Measurements from ENCODE around the gene MYOT. TPM values are rescaled to one million over a fixed set of nuclear protein-coding genes. Genes with fewer than 3 reads are reported as not detected.

Gene MYOT
- total RNA-seq, 1 experiment from 2014 or later, result not detected

DNA sequence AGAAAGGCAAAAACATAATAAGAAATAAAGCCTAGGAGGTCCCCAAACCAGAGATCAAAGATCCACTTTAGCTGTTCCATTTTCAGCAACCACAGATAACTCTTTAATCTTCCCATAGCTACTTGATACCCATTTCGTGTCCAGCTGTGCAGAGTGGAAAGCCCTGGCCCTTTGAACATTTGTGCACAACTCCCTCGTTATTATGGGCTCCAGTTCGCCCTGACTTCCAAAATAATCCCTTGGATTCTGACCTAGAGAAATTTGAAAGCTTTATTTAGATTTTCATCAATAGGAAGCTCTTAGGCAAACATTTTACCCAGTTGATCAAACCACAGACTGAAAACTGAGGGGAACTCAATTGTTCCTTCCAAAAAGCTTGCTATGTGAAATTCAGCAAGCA lies 4.8 kb downstream of the MYOT start:
- no peaks in the 10 kb centered on the region for H3K79me1 ChIP-seq (ENCODE audit: insufficient read depth, low read depth, low read length, poor library complexity, severe bottlenecking)
- H2BK20ac ChIP-seq (ENCODE audit: low read depth, low read length, poor library complexity, severe bottlenecking), result no peak overlapping the region
- no peak overlapping the region for H3T11ph ChIP-seq (ENCODE audit: low read length)
- no peak overlapping the region for H3K14ac ChIP-seq (ENCODE audit: insufficient read depth, low read length)
- no peak overlapping the region for H3K23ac ChIP-seq (ENCODE audit: insufficient read length, low read depth, low read length)
- H3K27ac Mint-ChIP-seq, result no peak overlapping the region
- no peaks in the 10 kb centered on the region for H3K9me3 ChIP-seq (ENCODE audit: control insufficient read depth, low read depth, low read length)
- H3K27ac ChIP-seq (ENCODE audit: insufficient read length, low read depth, low read length), result no peak overlapping the region
- H2BK12ac ChIP-seq (ENCODE audit: insufficient read length, low read depth, low read length), result no peak overlapping the region
- no peak overlapping the region for H4K8ac ChIP-seq (replicated peaks; ENCODE audit: insufficient read length, low read depth, low read length)
- H2AFZ ChIP-seq (ENCODE audit: low read length), result no peak overlapping the region
- WGBS (ENCODE audit: extremely low coverage, insufficient read length, low lambda C conversion rate), result no CpG with 5 or more reads among the region's 3 CpGs
- peaks cover 0 to 3% of the 10 kb centered on the region in 2 experiments; a peak in 1 of 4 replicates for H3K4me1 Mint-ChIP-seq
- no peak overlapping the region for H2BK15ac ChIP-seq (ENCODE audit: low read depth, low read length)
- H2BK120ac ChIP-seq (ENCODE audit: low read depth, low read length, poor library complexity, severe bottlenecking), result no peak overlapping the region
- H3K18ac ChIP-seq (ENCODE audit: insufficient read length, low read depth, low read length), result no peak overlapping the region
- no peak overlapping the region for H2AK5ac ChIP-seq (ENCODE audit: insufficient read length, low read length)
- no peaks in the 10 kb centered on the region for H3K9me3 Mint-ChIP-seq
- H4K91ac ChIP-seq (ENCODE audit: insufficient read length, low read depth, low read length), result no peak overlapping the region
- no peaks in the 10 kb centered on the region for H3K27me3 ChIP-seq (ENCODE audit: insufficient read depth, low read length)
- DNase-seq, result no peak
- no peak overlapping the region for H3K4ac ChIP-seq (ENCODE audit: low read depth, low read length)
- H4K20me1 ChIP-seq (ENCODE audit: control insufficient read depth, insufficient read depth, insufficient read length), result no peaks in the 10 kb centered on the region
- no peak overlapping the region for H4K5ac ChIP-seq (ENCODE audit: insufficient read length, low read depth, low read length)
- no peaks in the 10 kb centered on the region for H3K23me2 ChIP-seq (ENCODE audit: insufficient read length, low read depth, low read length, poor library complexity, severe bottlenecking)
- TF ChIP-seq, protein P1, sequence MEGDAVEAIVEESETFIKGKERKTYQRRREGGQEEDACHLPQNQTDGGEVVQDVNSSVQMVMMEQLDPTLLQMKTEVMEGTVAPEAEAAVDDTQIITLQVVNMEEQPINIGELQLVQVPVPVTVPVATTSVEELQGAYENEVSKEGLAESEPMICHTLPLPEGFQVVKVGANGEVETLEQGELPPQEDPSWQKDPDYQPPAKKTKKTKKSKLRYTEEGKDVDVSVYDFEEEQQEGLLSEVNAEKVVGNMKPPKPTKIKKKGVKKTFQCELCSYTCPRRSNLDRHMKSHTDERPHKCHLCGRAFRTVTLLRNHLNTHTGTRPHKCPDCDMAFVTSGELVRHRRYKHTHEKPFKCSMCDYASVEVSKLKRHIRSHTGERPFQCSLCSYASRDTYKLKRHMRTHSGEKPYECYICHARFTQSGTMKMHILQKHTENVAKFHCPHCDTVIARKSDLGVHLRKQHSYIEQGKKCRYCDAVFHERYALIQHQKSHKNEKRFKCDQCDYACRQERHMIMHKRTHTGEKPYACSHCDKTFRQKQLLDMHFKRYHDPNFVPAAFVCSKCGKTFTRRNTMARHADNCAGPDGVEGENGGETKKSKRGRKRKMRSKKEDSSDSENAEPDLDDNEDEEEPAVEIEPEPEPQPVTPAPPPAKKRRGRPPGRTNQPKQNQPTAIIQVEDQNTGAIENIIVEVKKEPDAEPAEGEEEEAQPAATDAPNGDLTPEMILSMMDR (conservative IDR thresholded peaks at IDR 0.05), result no peak
- no peak overlapping the region for H3K9ac ChIP-seq (ENCODE audit: extremely low read depth, insufficient read length, low read length)
- H3K56ac ChIP-seq (ENCODE audit: insufficient read length, low read depth, low read length), result no peak overlapping the region
- no peaks in the 10 kb centered on the region for H3K36me3 Mint-ChIP-seq (ENCODE audit: insufficient read depth in 1 of 3, low read depth in 3 of 3)
- no peak overlapping the region for H3K4me2 ChIP-seq (ENCODE audit: insufficient read depth, insufficient read length, low read length)
- no peaks in the 10 kb centered on the region for H3K4me1 ChIP-seq (ENCODE audit: insufficient read depth, low read length)
- H3K4me3 Mint-ChIP-seq, result no peak overlapping the region
- H3K27me3 Mint-ChIP-seq (ENCODE audit: low read depth), result no peaks in the 10 kb centered on the region; the same call in 1 of the 2 replicates
- no peak overlapping the region for H2BK5ac ChIP-seq (ENCODE audit: insufficient read length, low read length)
- no peaks in the 10 kb centered on the region for H3K79me2 ChIP-seq (ENCODE audit: insufficient read depth, low read length)

Data from H9 (cell line).